ENCODE results near the gene KCNH1. TPM values are rescaled to one million over a fixed set of nuclear protein-coding genes. Genes with fewer than 3 reads are reported as not detected.

KCNH1 gene
- total RNA-seq, 1 experiment from 2014 or later, result not detected

GRCh38 chr1:210841926-210842625 lies 291.9 kb downstream of the KCNH1 start:
- Histone ChIP-seq H3K4me1 (no peaks in the 10 kb centered on the region), H3K36me3 (ENCODE audit: control insufficient read depth, insufficient read depth, low read length) (no peaks in the 10 kb centered on the region), H3K9me3 (no peaks in the 10 kb centered on the region), H3K4me3 (ENCODE audit: low read depth, low read length) (no peak overlapping the region), H3K27me3 (replicated peaks; ENCODE audit: control insufficient read depth, insufficient read depth, low read length) (no peaks in the 10 kb centered on the region)
- TF ChIP-seq CTCF (IDR thresholded peaks at IDR 0.05; ENCODE audit: insufficient read depth in 1 of 2, low read depth in 1 of 2, low read length in 1 of 2, severe bottlenecking in 1 of 2, unreplicated experiment in 1 of 2), result no peak
- Mint-ChIP-seq H3K27ac (ENCODE audit: unreplicated experiment) (no peak overlapping the region), H3K36me3 (ENCODE audit: insufficient read depth, unreplicated experiment) (no peaks in the 10 kb centered on the region), H3K4me1 (ENCODE audit: low read depth, unreplicated experiment) (no peaks in the 10 kb centered on the region), H3K4me3 (ENCODE audit: unreplicated experiment) (no peak overlapping the region), H3K9me3 (ENCODE audit: unreplicated experiment) (no peaks in the 10 kb centered on the region), H3K27me3 (ENCODE audit: insufficient read depth, unreplicated experiment) (peaks cover 15% of the 10 kb centered on the region)
- CTCF ChIA-PET, result no interaction called here
- POLR2A ChIA-PET, result no interaction called here
- DNase-seq, result no peak
- intact Hi-C loops (cut with micrococcal nuclease; ENCODE audit: unreplicated experiment), result no loop called here
- no TSS peak for BruUV-seq (replicated peaks)

GRCh38 chr1:210830034-210831028 lies 303.6 kb downstream of the KCNH1 start:
- DNase-seq, result no peak

More at GRCh38 chr1:210830034-210831028, 303.6 kb downstream of the KCNH1 start:
- Histone ChIP-seq H3K36me3 (ENCODE audit: control insufficient read depth, insufficient read depth, low read length) (no peaks in the 10 kb centered on the region), H3K27me3 (replicated peaks; ENCODE audit: control insufficient read depth, insufficient read depth, low read length) (no peaks in the 10 kb centered on the region), H3K4me1 (no peaks in the 10 kb centered on the region), H3K4me3 (ENCODE audit: low read depth, low read length) (no peak overlapping the region), H3K9me3 (no peaks in the 10 kb centered on the region)
- H3K4me3 Mint-ChIP-seq (ENCODE audit: unreplicated experiment), result no peak overlapping the region
- peaks cover 7% of the 10 kb centered on the region for H3K27me3 Mint-ChIP-seq (ENCODE audit: insufficient read depth, unreplicated experiment)
- no TSS peak for BruUV-seq (replicated peaks)
- intact Hi-C loops (cut with micrococcal nuclease; ENCODE audit: unreplicated experiment), result no loop called here
- no peak overlapping the region for H3K27ac Mint-ChIP-seq (ENCODE audit: unreplicated experiment)
- ChIA-PET CTCF (no interaction called here), POLR2A (no interaction called here)
- no peak for TF ChIP-seq CTCF (IDR thresholded peaks at IDR 0.05; ENCODE audit: insufficient read depth in 1 of 2, low read depth in 1 of 2, low read length in 1 of 2, severe bottlenecking in 1 of 2, unreplicated experiment in 1 of 2)
- no peaks in the 10 kb centered on the region for H3K36me3 Mint-ChIP-seq (ENCODE audit: insufficient read depth, unreplicated experiment)
- H3K4me1 Mint-ChIP-seq (ENCODE audit: low read depth, unreplicated experiment), result no peaks in the 10 kb centered on the region
- H3K9me3 Mint-ChIP-seq (ENCODE audit: unreplicated experiment), result no peaks in the 10 kb centered on the region
